G401.6 (cell line): ENCODE data around the gene GAREM1.

Experiments
- FAIRE-seq: peaks from 2 replicates; lab custom pipeline; 2012; peaks lifted over from hg19 to GRCh38; lab: Jason Lieb, UNC

GAREM1 gene

GRCh38 chr18:32287873-32288272, 182.8 kb downstream of the GAREM1 start:
- no peak for FAIRE-seq

DNA sequence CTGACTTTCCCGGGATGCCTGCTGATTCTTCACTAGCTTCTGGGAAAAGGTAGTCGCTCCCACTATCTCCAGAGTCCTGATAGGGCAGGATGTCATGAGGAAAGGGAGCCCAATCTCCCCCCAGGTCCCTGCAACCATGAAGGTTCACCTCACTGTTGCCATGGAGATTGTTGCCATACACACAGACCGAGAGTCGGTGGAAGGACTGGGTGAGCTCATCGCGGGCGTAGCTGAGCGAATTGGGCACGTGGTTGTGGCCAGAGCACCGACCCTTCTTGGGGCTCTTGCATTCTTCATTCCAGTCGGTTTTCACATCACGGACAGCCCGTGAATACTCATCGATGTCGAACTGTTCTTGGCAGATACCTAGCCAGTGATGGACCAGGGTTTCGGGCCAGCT, 183.4 kb downstream of the GAREM1 start:
- FAIRE-seq = no peak

- no peak for FAIRE-seq
These were observed 183.9 kb downstream of the GAREM1 start for GRCh38 chr18:32286749-32287148.

DNA sequence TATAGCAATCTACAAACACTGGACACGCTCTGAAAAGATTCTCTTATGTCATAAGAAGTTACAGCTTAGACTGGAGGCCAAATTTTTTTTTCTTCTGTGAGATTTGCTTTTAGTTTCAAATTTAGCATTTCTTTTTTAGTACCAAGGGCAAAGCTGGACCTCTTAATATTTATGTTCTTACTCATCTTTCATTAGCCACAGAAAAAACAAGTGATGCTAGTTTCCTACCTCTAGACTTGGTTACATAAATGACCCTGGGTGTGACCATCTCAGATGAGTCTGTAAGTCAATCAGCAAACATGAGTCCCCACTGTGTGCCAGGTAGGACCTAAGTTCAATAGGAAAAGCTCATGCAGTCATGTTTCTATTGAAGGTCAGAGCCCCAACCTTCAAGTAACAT, 186.4 kb downstream of the GAREM1 start:
- no peak for FAIRE-seq

- no peak for FAIRE-seq
These were observed 189.8 kb downstream of the GAREM1 start for GRCh38 chr18:32280911-32281310.

- no peak for FAIRE-seq
These were observed 190.4 kb downstream of the GAREM1 start for GRCh38 chr18:32280188-32280783.

DNA sequence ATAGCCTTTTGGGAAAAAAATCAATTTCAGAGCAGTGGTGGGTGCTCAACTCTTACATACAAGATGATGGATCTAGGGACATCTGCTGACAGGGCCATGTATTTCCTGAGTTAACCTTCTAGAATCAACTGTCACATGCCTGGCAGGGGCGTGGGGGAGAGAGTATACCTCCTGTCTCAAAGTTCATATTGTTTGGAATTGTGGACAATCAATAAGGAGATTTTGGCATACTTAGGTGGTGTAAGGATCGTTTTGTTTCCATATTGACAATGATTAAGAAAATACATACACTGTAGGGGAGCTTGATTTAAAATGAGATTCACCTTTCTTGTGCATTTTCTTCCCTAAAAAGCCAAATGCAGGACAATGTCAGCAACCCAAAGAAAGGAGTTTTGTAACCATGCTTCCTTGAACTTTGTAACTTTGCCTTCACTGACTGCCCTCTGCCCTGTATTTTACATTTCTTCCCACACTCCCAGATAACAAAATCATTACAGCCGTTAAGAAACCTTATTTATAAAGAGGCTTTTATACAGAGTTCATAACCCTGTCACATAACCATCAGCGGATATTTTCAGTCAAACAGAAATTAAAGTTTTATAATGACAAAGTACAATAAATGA, 192.4 kb downstream of the GAREM1 start:
- FAIRE-seq = no peak

GRCh38 chr18:32277549-32277948, 193.1 kb downstream of the GAREM1 start:
- no peak for FAIRE-seq

DNA sequence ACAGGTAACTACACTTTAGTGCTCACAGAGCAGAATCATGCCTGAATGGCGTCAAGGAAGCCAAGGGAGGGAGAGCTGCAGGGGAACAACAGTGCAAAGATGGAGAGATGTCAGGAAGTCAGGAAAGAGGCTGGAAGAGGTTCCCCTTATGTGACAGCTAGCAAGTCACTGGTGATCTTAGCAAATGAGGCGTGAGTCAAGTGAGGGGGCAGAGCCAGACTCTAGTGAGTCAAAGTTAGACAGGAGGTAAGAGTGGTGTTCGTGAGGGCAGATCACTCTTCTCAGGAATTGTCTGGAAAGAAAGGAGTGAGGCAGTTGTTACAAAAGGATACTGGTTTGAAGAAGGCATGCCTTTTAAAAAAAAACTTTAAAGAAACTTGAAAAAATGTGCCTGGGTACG, 193.8 kb downstream of the GAREM1 start:
- no peak for FAIRE-seq

DNA sequence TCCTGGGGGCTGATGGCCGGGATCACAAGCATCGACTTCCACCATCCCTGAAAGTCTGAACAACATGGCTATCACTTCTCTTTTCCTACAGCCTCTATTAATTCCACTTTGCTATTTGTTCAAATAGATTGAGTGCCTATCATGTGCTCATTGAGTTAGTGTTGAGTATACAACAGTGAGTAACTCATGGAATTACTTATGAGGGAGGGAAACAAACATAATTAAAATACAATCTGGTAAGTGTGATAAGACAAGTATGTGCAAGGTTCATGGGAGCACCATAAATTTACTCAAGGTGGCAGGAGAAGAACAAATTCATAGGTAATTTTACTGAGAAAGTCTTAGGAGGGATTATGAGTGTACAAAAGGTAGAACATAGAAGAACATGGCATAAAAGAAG, 194.4 kb downstream of the GAREM1 start:
- no peak for FAIRE-seq

DNA sequence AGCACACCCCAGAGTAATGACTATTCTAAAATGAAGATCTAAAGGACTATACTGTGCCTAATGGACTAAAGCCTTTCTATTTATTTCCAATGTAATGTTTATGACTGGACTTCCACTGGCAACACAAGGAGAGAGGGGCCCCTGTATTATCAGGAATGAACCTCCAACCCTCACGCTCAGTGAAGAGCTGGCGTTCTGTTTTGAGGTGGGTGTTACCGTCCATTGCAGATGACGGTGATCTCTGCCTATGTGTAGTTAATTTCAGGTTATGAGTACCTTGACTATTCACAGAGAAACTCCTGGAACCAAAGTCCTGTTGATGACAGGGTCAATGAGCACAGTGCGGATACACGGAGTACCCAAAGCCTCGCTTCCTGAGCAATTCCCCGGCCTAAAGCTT, 195.5 kb downstream of the GAREM1 start:
- FAIRE-seq = no peak

DNA sequence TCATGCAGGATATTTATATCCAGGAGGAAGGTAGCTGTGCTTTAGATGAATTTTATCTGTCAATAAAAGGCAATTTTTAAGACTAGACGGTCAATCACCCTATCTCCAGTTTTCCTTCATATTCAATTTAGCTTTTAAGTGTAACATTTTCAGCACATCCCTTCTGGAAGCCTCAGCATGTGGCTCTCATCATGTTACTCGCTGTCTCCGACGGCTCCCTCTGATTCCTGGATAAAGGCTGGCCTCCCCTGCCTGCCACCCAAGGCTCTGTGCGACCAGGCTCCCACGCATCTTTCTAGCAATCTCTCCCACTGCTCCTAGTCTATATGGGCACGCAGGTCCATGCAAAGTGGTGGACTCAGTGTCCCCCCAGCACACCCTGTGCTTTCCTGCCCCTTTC, 196.4 kb downstream of the GAREM1 start:
- FAIRE-seq = no peak

DNA sequence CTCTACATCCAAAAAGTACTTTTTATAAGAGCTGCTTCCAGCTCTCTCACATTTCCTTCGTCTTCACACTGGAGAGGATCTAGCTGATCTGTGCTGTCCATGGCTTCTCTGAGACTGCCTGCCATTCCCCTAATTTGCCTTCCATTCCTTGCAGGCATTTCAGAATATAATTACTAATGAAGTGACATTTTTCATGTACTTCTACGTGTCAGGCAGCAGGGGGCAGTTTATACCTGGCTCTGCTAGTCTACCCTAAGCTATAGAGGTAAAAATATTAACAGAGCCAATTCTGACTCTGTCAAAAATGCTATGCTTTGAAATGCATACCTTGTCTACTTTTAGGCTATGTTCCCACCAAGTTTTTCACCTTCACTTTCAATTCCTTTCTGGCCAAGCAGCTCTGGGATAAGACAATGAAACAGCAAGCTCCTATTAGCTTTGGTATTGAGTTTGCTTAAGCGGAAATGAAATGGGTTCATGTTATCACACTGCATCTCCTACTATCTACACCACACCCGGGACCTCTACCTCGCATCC, 198.9 kb downstream of the GAREM1 start:
- peak; percentile 58 for FAIRE-seq

DNA sequence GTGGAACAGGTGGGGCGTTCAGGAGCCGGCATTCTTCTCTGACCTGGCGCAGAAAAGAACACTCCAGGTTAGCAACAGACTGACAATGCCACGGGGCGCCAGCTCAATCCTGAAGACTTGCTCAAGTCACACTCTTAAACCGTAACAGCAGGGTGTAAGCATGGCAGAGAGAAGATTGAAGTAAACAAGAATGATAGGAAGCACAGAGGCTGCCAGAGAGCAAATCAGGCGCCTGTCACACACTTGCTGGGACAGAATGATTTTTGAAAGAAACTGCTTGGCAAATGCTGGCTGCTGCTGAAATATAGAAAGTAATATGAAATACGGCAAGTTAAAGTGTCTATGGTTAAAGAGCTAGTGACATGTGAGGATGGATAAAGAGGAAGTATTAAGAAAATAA, 200.3 kb downstream of the GAREM1 start:
- no peak for FAIRE-seq

DNA sequence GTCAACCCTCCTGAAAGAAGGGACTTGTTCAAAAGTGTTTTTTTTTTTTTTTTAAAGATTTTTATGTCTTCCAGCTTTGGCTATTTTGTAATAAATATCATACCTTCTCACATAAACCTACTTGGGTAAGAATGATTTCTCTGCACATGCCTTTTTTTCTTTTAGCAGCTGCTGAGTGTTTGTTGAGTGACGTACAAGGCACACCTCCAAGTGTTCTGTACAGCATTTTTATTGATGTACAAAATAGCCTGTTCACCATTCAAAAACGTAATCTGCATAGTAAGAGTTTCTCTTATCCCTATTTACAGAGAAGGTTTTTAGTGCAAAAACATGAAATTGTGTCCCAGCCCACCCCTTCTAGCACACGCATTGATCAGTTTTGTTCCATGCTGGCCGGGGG, 203.2 kb downstream of the GAREM1 start:
- FAIRE-seq = no peak

DNA sequence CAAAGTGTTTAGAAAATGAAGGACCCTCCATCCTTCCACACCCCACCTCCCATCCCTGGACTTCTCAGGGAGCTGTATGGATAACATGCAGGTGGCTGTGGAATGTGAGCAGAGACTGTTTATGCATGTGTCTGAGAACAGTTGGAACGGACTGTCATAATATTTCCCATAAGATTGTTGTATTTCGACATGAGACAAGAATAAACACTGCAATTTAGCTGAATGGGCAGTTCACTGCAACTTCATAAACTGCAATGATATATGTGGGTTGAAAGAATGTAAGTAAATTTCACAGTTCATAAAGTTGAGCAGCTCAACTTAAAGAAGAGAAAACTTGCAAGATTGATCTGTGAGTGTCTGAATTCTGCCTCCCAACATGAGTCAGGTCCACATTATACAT, 206.3 kb downstream of the GAREM1 start:
- no peak for FAIRE-seq

- no peak for FAIRE-seq
These were observed 208.6 kb downstream of the GAREM1 start for GRCh38 chr18:32262092-32262491.

DNA sequence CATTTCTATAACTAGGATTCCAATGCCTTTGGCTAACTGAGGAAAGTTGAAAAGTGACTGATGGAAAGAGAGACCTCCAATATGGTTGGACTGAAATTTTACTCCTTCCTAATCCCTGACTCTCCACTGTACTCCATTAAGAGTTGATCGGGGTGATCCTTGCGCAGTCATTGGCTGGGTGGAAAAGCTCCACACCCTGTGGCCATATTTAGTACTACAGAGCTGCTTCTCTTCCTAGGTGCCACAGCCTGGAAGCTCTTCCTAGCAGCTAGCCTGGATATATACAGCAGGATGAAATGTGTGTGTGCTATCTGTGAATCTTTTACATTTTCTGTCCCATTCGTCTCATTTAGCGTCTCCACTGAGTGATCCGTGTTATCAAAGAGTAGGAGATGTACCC, 209.7 kb downstream of the GAREM1 start:
- FAIRE-seq = no peak

- no peak for FAIRE-seq
These were observed 211.1 kb downstream of the GAREM1 start for GRCh38 chr18:32259553-32259952.

DNA sequence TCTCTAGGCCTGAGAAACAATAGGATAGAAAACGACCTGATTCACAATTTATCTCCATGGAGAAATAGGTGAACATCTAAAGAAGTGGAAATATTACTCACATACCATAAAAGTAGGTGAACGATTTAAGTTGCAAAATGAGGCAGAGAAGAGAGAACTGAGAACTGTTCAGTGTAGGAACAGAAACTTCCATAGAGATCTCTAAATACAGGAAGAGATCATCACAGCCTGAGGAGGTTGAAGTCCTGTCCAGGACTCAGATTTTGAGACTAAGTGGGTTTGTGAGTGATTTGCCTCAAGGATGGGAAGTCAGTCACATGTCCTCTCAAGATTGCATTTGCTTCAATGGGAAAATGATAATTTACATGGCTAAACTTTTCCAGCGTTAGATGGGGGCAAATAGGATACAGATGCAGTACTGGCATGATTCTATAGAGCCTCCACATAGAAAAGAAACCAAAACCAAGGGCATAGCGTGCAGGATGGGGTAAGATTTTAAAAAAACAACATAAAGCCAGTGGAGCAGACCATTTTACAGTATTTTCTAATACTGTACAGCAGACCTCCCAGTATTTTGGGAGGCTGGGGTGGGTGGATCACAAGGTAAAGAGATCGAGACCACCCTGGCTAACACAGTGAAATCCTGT, 212.0 kb downstream of the GAREM1 start:
- no peak for FAIRE-seq

DNA sequence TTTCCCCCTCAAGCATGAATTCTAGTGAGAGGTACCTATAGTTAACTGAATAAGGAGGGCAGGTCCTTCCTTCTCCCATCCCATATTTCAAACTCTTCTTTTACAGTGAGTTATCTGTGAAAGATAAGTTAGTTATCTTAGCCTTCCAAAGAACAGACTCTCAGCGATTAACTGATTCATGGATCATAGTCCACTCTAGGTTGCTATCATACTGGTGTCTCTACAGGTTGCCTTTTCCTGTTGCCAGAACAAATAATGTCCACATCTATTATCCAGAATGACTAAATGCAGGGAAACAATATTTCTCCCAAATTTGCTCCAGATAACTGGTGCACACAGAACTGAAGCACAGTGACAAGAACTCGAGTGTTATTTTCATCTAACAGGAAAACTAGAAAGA, 212.5 kb downstream of the GAREM1 start:
- no peak for FAIRE-seq

DNA sequence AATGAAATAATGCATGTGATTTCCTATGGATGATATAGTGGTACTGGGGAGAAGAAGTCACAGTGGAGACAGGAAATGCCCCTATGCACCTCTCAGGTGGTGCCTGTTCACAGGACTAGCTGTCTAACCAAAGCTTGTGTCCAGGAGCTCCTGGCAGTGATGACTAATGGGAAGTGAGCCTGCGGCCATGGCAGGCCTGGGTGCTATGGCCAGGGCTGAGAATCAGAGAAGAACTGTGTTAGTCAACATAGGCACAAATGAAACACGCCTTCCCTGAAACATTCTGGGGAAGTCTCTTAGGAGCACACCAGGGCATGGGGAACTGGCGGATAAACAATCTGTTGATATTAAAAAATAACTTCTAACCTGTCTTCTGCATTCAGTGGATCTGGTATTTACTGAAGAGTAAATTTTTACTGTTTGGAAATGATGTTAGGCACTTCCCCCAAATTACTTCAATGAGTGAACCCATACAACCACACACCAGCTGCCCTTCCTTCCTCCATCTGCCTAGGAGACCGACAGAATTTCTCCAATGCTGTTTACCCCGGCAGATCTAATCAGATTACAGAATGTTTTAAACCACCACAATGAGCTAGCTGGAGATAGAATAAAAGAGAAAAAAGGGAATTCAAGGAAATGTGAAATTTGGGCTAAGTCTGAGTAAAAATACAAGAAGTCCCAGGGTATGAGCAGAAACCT, 213.4 kb downstream of the GAREM1 start:
- FAIRE-seq = no peak

GRCh38 chr18:32255570-32255969, 215.1 kb downstream of the GAREM1 start:
- FAIRE-seq = no peak
